DMS153 treated with DMSO at 0.1 percent for 48 hours (cell line): ENCODE measurements around the gene RABAC1.

Source experiments
- DNase-seq: peaks from one replicate; lab custom pipeline; 2025; ENCODE audit not compliant: unreplicated experiment; lab: John Stamatoyannopoulos, UW

Gene RABAC1

GRCh38 chr19:41929536-41930071, 29.5 kb downstream of the RABAC1 start:
- DNase-seq = no peak

GRCh38 chr19:41928754-41929535, 30.2 kb downstream of the RABAC1 start:
- DNase-seq = no peak

- DNase-seq = no peak
Measured at GRCh38 chr19:41928221-41928683, 30.9 kb downstream of the RABAC1 start, which contains the start of gene ERFL. Gene ERFL (minus strand): TSS chr19:41928449. CDS start chr19:41912919, 15,530 bp downstream.

GRCh38 chr19:41927497-41928192, 31.5 kb downstream of the RABAC1 start:
- no peak for DNase-seq

- no peak for DNase-seq
Measured at GRCh38 chr19:41926763-41927496, 32.2 kb downstream of the RABAC1 start.

GRCh38 chr19:41926028-41926762, 32.9 kb downstream of the RABAC1 start:
- DNase-seq = no peak

GRCh38 chr19:41925208-41926003, 33.7 kb downstream of the RABAC1 start:
- DNase-seq = no peak

- DNase-seq = no peak
Measured at GRCh38 chr19:41924151-41925145, 34.7 kb downstream of the RABAC1 start.

GRCh38 chr19:41923045-41923788, 35.9 kb downstream of the RABAC1 start:
- no peak for DNase-seq

GRCh38 chr19:41922585-41922984, 36.5 kb downstream of the RABAC1 start:
- no peak for DNase-seq

- DNase-seq = no peak
Measured at GRCh38 chr19:41921577-41922576, 37.2 kb downstream of the RABAC1 start.

GRCh38 chr19:41920882-41921576, 38.1 kb downstream of the RABAC1 start:
- no peak for DNase-seq

GRCh38 chr19:41919948-41920712, 39.0 kb downstream of the RABAC1 start:
- no peak for DNase-seq

GRCh38 chr19:41918653-41919244, 40.4 kb downstream of the RABAC1 start:
- DNase-seq = no peak

- no peak for DNase-seq
Measured at GRCh38 chr19:41918095-41918494, 41.0 kb downstream of the RABAC1 start.
